Measurements from ENCODE around the gene PRR3.

Gene PRR3

GRCh38 chr6:30565772-30566171, 8.7 kb downstream of the PRR3 start:
- Histone ChIP-seq H3K36me3 (ENCODE audit: insufficient read depth, low read length) (peaks cover 12% of the 10 kb centered on the region; the same call in 1 of the 2 replicates), H2AFZ (ENCODE audit: low read length) (no peak overlapping the region), H3K27me3 (ENCODE audit: insufficient read depth, low read length, poor library complexity, severe bottlenecking) (no peaks in the 10 kb centered on the region), H3K4me3 (ENCODE audit: low read length, poor library complexity, severe bottlenecking) (no peak overlapping the region), H3K4me2 (ENCODE audit: low read depth, low read length, poor library complexity, severe bottlenecking) (no peak overlapping the region), H3K9me2 (replicated peaks; ENCODE audit: low read depth, low read length) (no peaks in the 10 kb centered on the region), H3K79me2 (ENCODE audit: insufficient read depth, low read length) (no peaks in the 10 kb centered on the region), H3K9ac (ENCODE audit: low read depth, low read length, poor library complexity, severe bottlenecking) (no peak overlapping the region), H4K20me1 (ENCODE audit: insufficient read depth, low read length, poor library complexity, severe bottlenecking) (no peaks in the 10 kb centered on the region), H3F3A (ENCODE audit: low read depth) (peaks cover 4% of the 10 kb centered on the region; the same call in 1 of the 2 replicates), H3K4me1 (ENCODE audit: insufficient read depth, low read length, poor library complexity, severe bottlenecking) (peaks cover 6% of the 10 kb centered on the region), H3K9me3 (ENCODE audit: insufficient read depth, low read depth, low read length) (no peaks in the 10 kb centered on the region)
- TF ChIP-seq EZH2phosphoT487 (IDR thresholded peaks at IDR 0.05; ENCODE audit: borderline replicate concordance) (no peak), CTCF (conservative IDR thresholded peaks at IDR 0.05; ENCODE audit: low read length) (no peak)

GRCh38 chr6:30568245-30568644, 11.2 kb downstream of the PRR3 start:
- no peaks in the 10 kb centered on the region for H3K9me2 ChIP-seq (replicated peaks; ENCODE audit: low read depth, low read length)
- H3K79me2 ChIP-seq (ENCODE audit: insufficient read depth, low read length): peaks cover 19% of the 10 kb centered on the region
- H3K9ac ChIP-seq (ENCODE audit: low read depth, low read length, poor library complexity, severe bottlenecking): no peak overlapping the region
- peaks cover 20% of the 10 kb centered on the region for H3K4me1 ChIP-seq (ENCODE audit: insufficient read depth, low read length, poor library complexity, severe bottlenecking)
- no peak overlapping the region for H3K4me3 ChIP-seq (ENCODE audit: low read length, poor library complexity, severe bottlenecking)
- no peak overlapping the region for H2AFZ ChIP-seq (ENCODE audit: low read length)
- peaks cover 17% of the 10 kb centered on the region for H4K20me1 ChIP-seq (ENCODE audit: insufficient read depth, low read length, poor library complexity, severe bottlenecking)
- no peak for TF ChIP-seq CTCF (conservative IDR thresholded peaks at IDR 0.05; ENCODE audit: low read length)
- no peak for TF ChIP-seq EZH2phosphoT487 (IDR thresholded peaks at IDR 0.05; ENCODE audit: borderline replicate concordance)
- no peak overlapping the region for H3K4me2 ChIP-seq (ENCODE audit: low read depth, low read length, poor library complexity, severe bottlenecking)
- H3K27me3 ChIP-seq (ENCODE audit: insufficient read depth, low read length, poor library complexity, severe bottlenecking): no peaks in the 10 kb centered on the region
- no peaks in the 10 kb centered on the region for H3K9me3 ChIP-seq (ENCODE audit: insufficient read depth, low read depth, low read length)
- H3F3A ChIP-seq (ENCODE audit: low read depth): peaks cover 4% of the 10 kb centered on the region; the same call in 1 of the 2 replicates
- H3K36me3 ChIP-seq (ENCODE audit: insufficient read depth, low read length): no peaks in the 10 kb centered on the region

- no peaks in the 10 kb centered on the region for H3K27me3 ChIP-seq (ENCODE audit: insufficient read depth, low read length, poor library complexity, severe bottlenecking)
- peaks cover 36% of the 10 kb centered on the region for H4K20me1 ChIP-seq (ENCODE audit: insufficient read depth, low read length, poor library complexity, severe bottlenecking)
- no peaks in the 10 kb centered on the region for H3K9me3 ChIP-seq (ENCODE audit: insufficient read depth, low read depth, low read length)
- no peaks in the 10 kb centered on the region for H3K36me3 ChIP-seq (ENCODE audit: insufficient read depth, low read length)
- peaks cover 39% of the 10 kb centered on the region for H3K79me2 ChIP-seq (ENCODE audit: insufficient read depth, low read length)
- peak overlapping the region; percentile 71 for H3K9ac ChIP-seq (ENCODE audit: low read depth, low read length, poor library complexity, severe bottlenecking)
- peak overlapping the region; percentile 90 for H2AFZ ChIP-seq (ENCODE audit: low read length)
- H3K4me3 ChIP-seq (ENCODE audit: low read length, poor library complexity, severe bottlenecking): peak overlapping the region; percentile 91
- H3F3A ChIP-seq (ENCODE audit: low read depth): no peaks in the 10 kb centered on the region
- peaks cover 37% of the 10 kb centered on the region for H3K4me1 ChIP-seq (ENCODE audit: insufficient read depth, low read length, poor library complexity, severe bottlenecking)
- H3K9me2 ChIP-seq (replicated peaks; ENCODE audit: low read depth, low read length): no peaks in the 10 kb centered on the region
- peak overlapping the region; percentile 94 for H3K4me2 ChIP-seq (ENCODE audit: low read depth, low read length, poor library complexity, severe bottlenecking)
- TF ChIP-seq CTCF (conservative IDR thresholded peaks at IDR 0.05; ENCODE audit: low read length) (no peak), EZH2phosphoT487 (IDR thresholded peaks at IDR 0.05; ENCODE audit: borderline replicate concordance) (no peak)
Measured at GRCh38 chr6:30570263-30570662, 13.2 kb downstream of the PRR3 start.
